HepG2 (cell line): ENCODE data around the gene RSPRY1. TPM values are rescaled to one million over a fixed set of nuclear protein-coding genes. Genes with fewer than 3 reads are reported as not detected.

ENCODE experiments used
- ADNP ChIP-seq: sonication (generic); formaldehyde crosslinking; IDR thresholded peaks from 2 replicates; pipeline ENCODE4 v1.4.0; 2020; ENCODE audit warnings: missing genetic modification reagents
- BHLHE40 ChIP-seq: IDR thresholded peaks from 2 replicates; pipeline ENCODE4 v1.6.1; 2011; ENCODE audit warnings: low read length, improper control_type of control experiment
- KIAA2018 ChIP-seq: sonication (generic); formaldehyde crosslinking; IDR thresholded peaks from 2 replicates; pipeline ENCODE4 v1.5.0; 2020; ENCODE audit warnings: mild to moderate bottlenecking, missing genetic modification reagents, borderline replicate concordance
- MXI1 ChIP-seq: IDR thresholded peaks from 3 replicates; pipeline ENCODE4 v1.6.1; 2012; ENCODE audit warnings: low read depth, low read length, inconsistent platforms, borderline replicate concordance
- PAWR ChIP-seq: sonication (generic); formaldehyde crosslinking; IDR thresholded peaks from 2 replicates; pipeline ENCODE4 v1.4.0; 2020; ENCODE audit warnings: missing genetic modification reagents, mild to moderate bottlenecking, borderline replicate concordance
- SP1 ChIP-seq, 2 experiments: fragments of 450-650 bp in 1 of 2; sonication (generic) in 1 of 2; formaldehyde crosslinking in 1 of 2; IDR thresholded peaks; 2 replicates each; pipeline versions ENCODE4 v1.4.0 to v1.6.1; 2016 to 2020; ENCODE audit warnings: missing genetic modification reagents in 1 of 2
- SPEN ChIP-seq: sonication (generic); formaldehyde crosslinking; IDR thresholded peaks from 2 replicates; pipeline ENCODE4 v1.5.1; 2020; ENCODE audit warnings: low read depth, mild to moderate bottlenecking, missing genetic modification reagents
- ZMYM3 ChIP-seq: sonication (generic); formaldehyde crosslinking; IDR thresholded peaks from 2 replicates; pipeline ENCODE4 v1.5.1; 2020; ENCODE audit warnings: mild to moderate bottlenecking, missing genetic modification reagents
- ZNF335 ChIP-seq: sonication (generic); formaldehyde crosslinking; IDR thresholded peaks from 2 replicates; pipeline ENCODE4 v1.4.0; 2020; ENCODE audit warnings: missing genetic modification reagents
- ZNF510 ChIP-seq: sonication (generic); formaldehyde crosslinking; IDR thresholded peaks from 2 replicates; pipeline ENCODE4 v1.4.0; 2020; ENCODE audit warnings: low read depth, mild to moderate bottlenecking, missing genetic modification reagents
- ZNF605 ChIP-seq: sonication (generic); formaldehyde crosslinking; IDR thresholded peaks from 2 replicates; pipeline ENCODE4 v1.8.0; 2022; ENCODE audit warnings: mild to moderate bottlenecking, missing genetic modification reagents
- ZNF740 ChIP-seq: sonication (generic); formaldehyde crosslinking; IDR thresholded peaks from 2 replicates; pipeline ENCODE4 v1.4.0; 2020; ENCODE audit warnings: missing genetic modification reagents
- ZNF790 ChIP-seq: sonication (generic); formaldehyde crosslinking; IDR thresholded peaks from 2 replicates; pipeline ENCODE4 v1.8.0; 2022; ENCODE audit warnings: missing genetic modification reagents, mild to moderate bottlenecking, borderline replicate concordance
- polyA plus RNA-seq, 8 experiments: library from polyadenylated mRNA; depleted of rRNA in 3 of 8; stranded (reverse) in 7 of 8; unstranded in 1 of 8; fragments of >200 nt; fragmentation: Illumina TruSeq in 4 of 8; extraction: Trizol in 4 of 8; gene quantifications; 2 replicates each; pipeline versions ENCODE4 v1.2.1 to v1.2.3, GENCODE V29; 2011 to 2016; ENCODE audit warnings: low read depth in 4 of 8, missing spikeins in 1 of 8, mixed read lengths in 1 of 8; ENCODE audit not compliant: insufficient read depth in 1 of 8
- total RNA-seq, 5 experiments: library from RNA; depleted of rRNA; stranded (reverse); fragments of >200 nt; fragmentation: Illumina TruSeq; extraction: Trizol; gene quantifications; 2 replicates each; pipeline ENCODE4 v1.2.3, GENCODE V29; 2016; ENCODE audit warnings: low read depth in 1 of 5
- TF ChIP-seq, protein P1 (sequence below): sonication (generic); formaldehyde crosslinking; IDR thresholded peaks from 2 replicates; pipeline ENCODE4 v1.8.0; 2022; ENCODE audit warnings: missing genetic modification reagents, mild to moderate bottlenecking, borderline replicate concordance
- TF ChIP-seq, protein P2 (sequence below): sonication (generic); formaldehyde crosslinking; conservative IDR thresholded peaks from 2 replicates; pipeline ENCODE4 v1.4.0; 2020; ENCODE audit warnings: mild to moderate bottlenecking, missing genetic modification reagents, moderate library complexity

The RSPRY1 gene
- total and polyA plus RNA-seq, 2 of the 13 experiments (the other 11 are each of a cell fraction or from before 2014, with no cell fraction given) = 53.4 to 61.0 TPM

- TF ChIP-seq ZNF605 (CRISPR knock-in tag) (peak; percentile 51; the same call in 1 of the 2 replicates), ZNF510 (no peak), ZNF335 (CRISPR knock-in tag) (no peak), SP1 (IDR thresholded peaks at IDR 0.05) (no peak), SP1 (CRISPR knock-in tag; IDR thresholded peaks at IDR 0.05) (no peak), ZNF740 (CRISPR knock-in tag) (0 out of 2 replicates have a peak, but pooled peaks have one; percentile 25), ZNF790 (no peak), ZMYM3 (CRISPR knock-in tag) (peak; percentile 94), BHLHE40 (no peak), SPEN (0 out of 2 replicates have a peak, but pooled peaks have one; percentile 20), KIAA2018 (CRISPR knock-in tag) (no peak), PAWR (CRISPR knock-in tag) (no peak), MXI1 (no peak), ADNP (CRISPR knock-in tag) (no peak)
- TF ChIP-seq, protein P1, sequence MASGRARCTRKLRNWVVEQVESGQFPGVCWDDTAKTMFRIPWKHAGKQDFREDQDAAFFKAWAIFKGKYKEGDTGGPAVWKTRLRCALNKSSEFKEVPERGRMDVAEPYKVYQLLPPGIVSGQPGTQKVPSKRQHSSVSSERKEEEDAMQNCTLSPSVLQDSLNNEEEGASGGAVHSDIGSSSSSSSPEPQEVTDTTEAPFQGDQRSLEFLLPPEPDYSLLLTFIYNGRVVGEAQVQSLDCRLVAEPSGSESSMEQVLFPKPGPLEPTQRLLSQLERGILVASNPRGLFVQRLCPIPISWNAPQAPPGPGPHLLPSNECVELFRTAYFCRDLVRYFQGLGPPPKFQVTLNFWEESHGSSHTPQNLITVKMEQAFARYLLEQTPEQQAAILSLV (CRISPR knock-in tag) = no peak
- TF ChIP-seq, protein P2, sequence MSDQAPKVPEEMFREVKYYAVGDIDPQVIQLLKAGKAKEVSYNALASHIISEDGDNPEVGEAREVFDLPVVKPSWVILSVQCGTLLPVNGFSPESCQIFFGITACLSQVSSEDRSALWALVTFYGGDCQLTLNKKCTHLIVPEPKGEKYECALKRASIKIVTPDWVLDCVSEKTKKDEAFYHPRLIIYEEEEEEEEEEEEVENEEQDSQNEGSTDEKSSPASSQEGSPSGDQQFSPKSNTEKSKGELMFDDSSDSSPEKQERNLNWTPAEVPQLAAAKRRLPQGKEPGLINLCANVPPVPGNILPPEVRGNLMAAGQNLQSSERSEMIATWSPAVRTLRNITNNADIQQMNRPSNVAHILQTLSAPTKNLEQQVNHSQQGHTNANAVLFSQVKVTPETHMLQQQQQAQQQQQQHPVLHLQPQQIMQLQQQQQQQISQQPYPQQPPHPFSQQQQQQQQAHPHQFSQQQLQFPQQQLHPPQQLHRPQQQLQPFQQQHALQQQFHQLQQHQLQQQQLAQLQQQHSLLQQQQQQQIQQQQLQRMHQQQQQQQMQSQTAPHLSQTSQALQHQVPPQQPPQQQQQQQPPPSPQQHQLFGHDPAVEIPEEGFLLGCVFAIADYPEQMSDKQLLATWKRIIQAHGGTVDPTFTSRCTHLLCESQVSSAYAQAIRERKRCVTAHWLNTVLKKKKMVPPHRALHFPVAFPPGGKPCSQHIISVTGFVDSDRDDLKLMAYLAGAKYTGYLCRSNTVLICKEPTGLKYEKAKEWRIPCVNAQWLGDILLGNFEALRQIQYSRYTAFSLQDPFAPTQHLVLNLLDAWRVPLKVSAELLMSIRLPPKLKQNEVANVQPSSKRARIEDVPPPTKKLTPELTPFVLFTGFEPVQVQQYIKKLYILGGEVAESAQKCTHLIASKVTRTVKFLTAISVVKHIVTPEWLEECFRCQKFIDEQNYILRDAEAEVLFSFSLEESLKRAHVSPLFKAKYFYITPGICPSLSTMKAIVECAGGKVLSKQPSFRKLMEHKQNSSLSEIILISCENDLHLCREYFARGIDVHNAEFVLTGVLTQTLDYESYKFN (CRISPR knock-in tag) = peak; percentile 80
Measured at GRCh38 chr16:57145046-57146021, 40.8 kb upstream of the RSPRY1 start (continued).
